HuH-7.5 (cell line): ENCODE results near the gene AK1.

Experiments used
- DNase-seq: peaks from one replicate; pipeline ENCODE4 v3.0.0; 2011; ENCODE audit warnings: low spot score

The AK1 gene

GRCh38 chr9:127908660-127908926 is 31.1 kb upstream of the AK1 start:
- DNase-seq, result no peak

GRCh38 chr9:127907867-127908659 is 30.6 kb upstream of the AK1 start:
- no peak for DNase-seq

- DNase-seq, result no peak
Observed at GRCh38 chr9:127905788-127906191, 28.3 kb upstream of the AK1 start.

GRCh38 chr9:127905004-127905728 is 27.7 kb upstream of the AK1 start:
- DNase-seq, result no peak

GRCh38 chr9:127904561-127905003 is 27.1 kb upstream of the AK1 start:
- no peak for DNase-seq

- no peak for DNase-seq
Observed at GRCh38 chr9:127903557-127904475, 26.3 kb upstream of the AK1 start.

GRCh38 chr9:127899128-127899943 is 21.9 kb upstream of the AK1 start, which contains the start of gene ST6GALNAC6:
Gene ST6GALNAC6, minus strand, starts transcription at chr9:127899603. Its CDS starts 1,622 bp downstream, at chr9:127897981.
- peak; percentile 85 for DNase-seq

GRCh38 chr9:127898433-127899127 is 21.1 kb upstream of the AK1 start:
- DNase-seq, result no peak

GRCh38 chr9:127897193-127897692 is 19.8 kb upstream of the AK1 start:
- peak; percentile 94 for DNase-seq

GRCh38 chr9:127896395-127897192 is 19.1 kb upstream of the AK1 start:
- no peak for DNase-seq

- DNase-seq, result no peak
Observed at GRCh38 chr9:127895811-127896210, 18.3 kb upstream of the AK1 start.

GRCh38 chr9:127893392-127893791 is 15.9 kb upstream of the AK1 start:
- no peak for DNase-seq

- DNase-seq, result no peak
Observed at GRCh38 chr9:127892831-127893230, 15.4 kb upstream of the AK1 start.

GRCh38 chr9:127890053-127890452 is 12.6 kb upstream of the AK1 start:
- DNase-seq, result no peak

- no peak for DNase-seq
Observed at GRCh38 chr9:127887792-127888191, 10.3 kb upstream of the AK1 start.

GRCh38 chr9:127886401-127886972 is 9.0 kb upstream of the AK1 start:
- no peak for DNase-seq

- no peak for DNase-seq
Observed at GRCh38 chr9:127885508-127886281, 8.2 kb upstream of the AK1 start.

GRCh38 chr9:127884976-127885490 is 7.6 kb upstream of the AK1 start:
- DNase-seq, result no peak
